A549 (cell line): ENCODE results near the gene GNG12. TPM values are rescaled to one million over a fixed set of nuclear protein-coding genes. Genes with fewer than 3 reads are reported as not detected.

Experiments used
- ATAC-seq, 2 experiments: fragments of 200-7000 bp in 1 of 2; fragments of >200 bp in 1 of 2; cut with Nextera tagmentation in 1 of 2; cut with Tn5 transposase in 1 of 2; 3 replicates each; pipeline versions ENCODE4 v1.8.0 to v1.9.1; 2018 to 2020; ENCODE audit warnings: mild to moderate bottlenecking in 1 of 2, moderate library complexity in 1 of 2
- CTCF ChIA-PET: fragments of 300-600 bp; sonication (Branson Sonifier 250); formaldehyde crosslinking; extraction: SDS; loops from one replicate; lab custom pipeline; 2021; ENCODE audit warnings: antibody characterized with exemption, inconsistent platforms; lab: Yijun Ruan, JAX
- POLR2A ChIA-PET: fragments of 350-600 bp; formaldehyde crosslinking; extraction: SDS; loops from one replicate; lab custom pipeline; 2021; ENCODE audit warnings: antibody characterized with exemption, inconsistent platforms; lab: Yijun Ruan, JAX
- DNase-seq, 2 experiments: peaks; one replicate each; pipeline versions ENCODE4 v3.0.0 to v3.0.0-alpha.2; 2011 to 2016; ENCODE audit warnings: low read depth in 1 of 2, low spot score in 1 of 2
- FAIRE-seq: peaks from 2 replicates; lab custom pipeline; 2011; peaks lifted over from hg19 to GRCh38; lab: Jason Lieb, UNC
- H3K27ac ChIP-seq, 2 experiments: fragments of >200 bp; sonication (Bioruptor Twin); formaldehyde crosslinking; 3 replicates each; pipeline ENCODE4 v1.5.1; 2016 to 2017
- H3K4me1 ChIP-seq: fragments of >200 bp; sonication (Bioruptor Twin); formaldehyde crosslinking; 3 replicates; pipeline ENCODE4 v1.6.1; 2016
- H3K4me2 ChIP-seq: fragments of >200 bp; sonication (Bioruptor Twin); formaldehyde crosslinking; 3 replicates; pipeline ENCODE4 v1.6.1; 2016
- H3K4me3 ChIP-seq: fragments of >200 bp; sonication (Bioruptor Twin); formaldehyde crosslinking; 3 replicates; pipeline ENCODE4 v1.5.1; 2016
- H3K9me3 ChIP-seq: fragments of >200 bp; sonication (Bioruptor Twin); formaldehyde crosslinking; 3 replicates; pipeline ENCODE4 v1.6.1; 2016
- BHLHE40 ChIP-seq: IDR thresholded peaks from 2 replicates; pipeline ENCODE4 v1.6.1; 2012; ENCODE audit warnings: low read depth, low read length, inconsistent platforms
- CBX8 ChIP-seq: fragments of 200-600 bp; sonication (generic); IDR thresholded peaks from 2 replicates; pipeline ENCODE4 v1.6.1; 2016
- CHD2 ChIP-seq: fragments of 150-350 bp; IDR thresholded peaks from 2 replicates; pipeline ENCODE4 v1.6.1; 2014; ENCODE audit warnings: low read length; ENCODE audit not compliant: partially characterized antibody
- CHD4 ChIP-seq: fragments of 200-600 bp; sonication (generic); IDR thresholded peaks from 2 replicates; pipeline ENCODE4 v1.6.1; 2016; ENCODE audit warnings: antibody characterized with exemption, mild to moderate bottlenecking, borderline replicate concordance
- EHMT2 ChIP-seq: fragments of 200-600 bp; sonication (generic); IDR thresholded peaks from 2 replicates; pipeline ENCODE4 v1.6.1; 2016; ENCODE audit warnings: antibody characterized with exemption, low read depth, mild to moderate bottlenecking, moderate library complexity
- FOSL2 ChIP-seq, 2 experiments: fragments of 450-650 bp in 1 of 2; fragments of >200 bp in 1 of 2; sonication (Bioruptor Twin) in 1 of 2; formaldehyde crosslinking; IDR thresholded peaks; 2 replicates each; pipeline versions ENCODE4 v1.5.0 to v1.6.1; 2016 to 2020; ENCODE audit warnings: mild to moderate bottlenecking in 1 of 2, moderate library complexity in 1 of 2
- GATA3 ChIP-seq: IDR thresholded peaks from 2 replicates; pipeline ENCODE4 v1.6.1; 2012; ENCODE audit warnings: borderline replicate concordance
- HOXA7 ChIP-seq: fragments of 250-450 bp; sonication (Bioruptor Pico); IDR thresholded peaks from 2 replicates; pipeline ENCODE4 v1.5.0; 2020; ENCODE audit warnings: mild to moderate bottlenecking, moderate library complexity
- HOXB13 ChIP-seq: fragments of 250-450 bp; sonication (Bioruptor Pico); IDR thresholded peaks from 2 replicates; pipeline ENCODE4 v1.5.0; 2020; ENCODE audit warnings: low read depth, mild to moderate bottlenecking, moderate library complexity
- JUNB ChIP-seq: fragments of >200 bp; sonication (Bioruptor Twin); formaldehyde crosslinking; IDR thresholded peaks from 2 replicates; pipeline ENCODE4 v1.6.1; 2016
- MYC ChIP-seq: IDR thresholded peaks from 2 replicates; pipeline ENCODE4 v1.6.1; 2012; ENCODE audit warnings: mild to moderate bottlenecking, inconsistent platforms, low read length, improper control_type of control experiment, borderline replicate concordance
- NFE2L2 ChIP-seq: fragments of 150-350 bp; conservative IDR thresholded peaks from 2 replicates; pipeline ENCODE4 v1.6.1; 2014; ENCODE audit warnings: low read length
- NR3C1 ChIP-seq: fragments of >200 bp; sonication (Bioruptor Twin); formaldehyde crosslinking; IDR thresholded peaks from 3 replicates; pipeline ENCODE4 v1.6.1; 2017
- POLR2A ChIP-seq: IDR thresholded peaks from 2 replicates; pipeline ENCODE4 v1.6.1; 2012; ENCODE audit warnings: mild to moderate bottlenecking, low read length
- POLR2AphosphoS2 ChIP-seq: conservative IDR thresholded peaks from 2 replicates; pipeline ENCODE4 v1.6.1; 2012; ENCODE audit warnings: low read length, improper control_type of control experiment, inconsistent platforms
- RAD21 ChIP-seq, 2 experiments: fragments of >200 bp in 1 of 2; sonication (Bioruptor Twin) in 1 of 2; formaldehyde crosslinking in 1 of 2; IDR thresholded peaks in 1 of 2; conservative IDR thresholded peaks in 1 of 2; 2 replicates in 1 of 2; 3 replicates in 1 of 2; pipeline ENCODE4 v1.6.1; 2012 to 2018; ENCODE audit warnings: inconsistent platforms in 1 of 2
- RARB ChIP-seq: fragments of 250-450 bp; sonication (Bioruptor Pico); IDR thresholded peaks from 2 replicates; pipeline ENCODE4 v1.8.0; 2021; ENCODE audit warnings: mild to moderate bottlenecking, moderate library complexity
- RNF2 ChIP-seq: fragments of 200-600 bp; sonication (generic); IDR thresholded peaks from 2 replicates; pipeline ENCODE4 v1.6.1; 2016; ENCODE audit warnings: low read depth, mild to moderate bottlenecking, antibody characterized with exemption, moderate library complexity, borderline replicate concordance
- ZC3H11A ChIP-seq: fragments of 450-650 bp; IDR thresholded peaks from 2 replicates; pipeline ENCODE4 v1.6.1; 2014; ENCODE audit warnings: antibody characterized with exemption, mild to moderate bottlenecking
- ZNF302 ChIP-seq: fragments of 250-450 bp; sonication (Bioruptor Pico); IDR thresholded peaks from 2 replicates; pipeline ENCODE4 v1.9.0; 2021; ENCODE audit warnings: inconsistent platforms, mild to moderate bottlenecking, moderate library complexity
- WGBS: methylation state at CpG from one replicate; pipeline ENCODE4 v1.1.6; 2017; ENCODE audit errors: missing lambda C conversion rate; 5-methylcytosine and 5-hydroxymethylcytosine counted together
- polyA plus RNA-seq, 4 experiments: library from polyadenylated mRNA; depleted of rRNA in 3 of 4; stranded (reverse); fragments of >200 nt; fragmentation: RNase III in 1 of 4; extraction: RNeasy Plus Mini Kit Qiagen cat#74134 plus additional on column Dnase treatment in 1 of 4; gene quantifications; 2 replicates in 3 of 4; 3 replicates in 1 of 4; pipeline ENCODE4 v1.2.3, GENCODE V29; 2011 to 2017
- TF ChIP-seq, protein P1 (sequence below): fragments of 150-350 bp; IDR thresholded peaks from 2 replicates; pipeline ENCODE4 v1.6.1; 2014; ENCODE audit warnings: low read depth, mild to moderate bottlenecking, low read length
- TF ChIP-seq, protein P2 (sequence below): fragments of 250-450 bp; sonication (Bioruptor Pico); IDR thresholded peaks from 2 replicates; pipeline ENCODE4 v1.5.0; 2020; ENCODE audit warnings: low read depth, mild to moderate bottlenecking, moderate library complexity
- TF ChIP-seq, protein P3 (sequence below): IDR thresholded peaks from 2 replicates; pipeline ENCODE4 v1.6.1; 2012; ENCODE audit warnings: low read depth, borderline replicate concordance
- TF ChIP-seq, protein P4 (sequence below): IDR thresholded peaks from 2 replicates; pipeline ENCODE4 v1.6.1; 2012
- TF ChIP-seq, protein P5 (sequence below): fragments of >200 bp; sonication (Bioruptor Twin); formaldehyde crosslinking; IDR thresholded peaks from 3 replicates; pipeline ENCODE4 v1.6.1; 2016

Gene GNG12
- polyA plus RNA-seq, 2 of the 4 experiments (the other 2 are of a cell fraction) = 91.8 to 132 TPM

DNA sequence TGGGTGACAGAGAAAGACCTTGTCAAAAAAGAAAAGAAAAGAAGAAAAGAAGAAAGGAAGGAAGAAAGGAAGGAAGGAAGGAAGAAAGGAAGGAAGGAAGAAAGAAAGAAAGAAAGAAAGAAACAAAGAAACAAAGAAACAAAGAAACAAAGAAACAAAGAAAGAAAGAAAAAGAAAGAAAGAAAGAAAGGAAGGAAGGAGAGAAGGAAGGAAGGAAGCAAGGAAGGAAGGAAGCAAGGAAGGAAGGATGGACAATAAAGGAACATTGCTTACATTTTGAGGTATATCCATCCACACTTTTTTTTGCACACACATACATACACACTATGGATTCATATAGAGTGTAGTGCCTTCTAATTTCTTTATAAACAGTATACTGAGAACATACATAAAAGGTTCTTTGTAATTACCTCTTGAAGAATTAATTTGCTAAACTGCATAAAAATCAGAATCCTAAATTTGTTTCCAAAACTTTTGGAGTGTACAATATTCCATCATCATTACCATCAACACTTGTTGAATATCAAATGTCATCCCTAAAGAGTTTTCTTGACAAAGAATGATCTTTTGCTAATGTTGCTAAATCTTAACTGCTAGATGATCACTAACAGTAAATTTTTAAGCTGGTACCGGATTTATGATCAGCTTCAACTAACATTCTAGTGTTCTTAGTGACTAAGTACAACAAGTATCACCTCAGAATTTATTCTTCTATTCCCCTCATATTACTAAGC lies 159.6 kb downstream of the GNG12 start:
- H3K4me2 ChIP-seq = no peak overlapping the region
- no peaks in the 10 kb centered on the region for H3K9me3 ChIP-seq
- H3K4me3 ChIP-seq = no peak overlapping the region
- FAIRE-seq = no peak
- ChIA-PET CTCF (interaction anchor here (1.1 to 1.6 kb wide), 4 partner anchors 13 to 112 kb away, joined by 3 to 5 read pairs (median 3); no protein-coding TSS in a partner anchor), POLR2A (interaction anchor here (2.1 kb wide), 1 partner anchor 11 kb away, joined by 8 read pairs; the partner anchor contains the start of gene GADD45A)
- H3K4me1 ChIP-seq = peaks cover 5% of the 10 kb centered on the region; the same call in 2 of the 3 replicates
- no peak overlapping the region for H3K27ac ChIP-seq
- TF ChIP-seq CHD2 (no peak), CHD4 (no peak), CBX8 (no peak), RARB (CRISPR knock-in tag) (no peak), RNF2 (no peak)
- TF ChIP-seq, protein P1, sequence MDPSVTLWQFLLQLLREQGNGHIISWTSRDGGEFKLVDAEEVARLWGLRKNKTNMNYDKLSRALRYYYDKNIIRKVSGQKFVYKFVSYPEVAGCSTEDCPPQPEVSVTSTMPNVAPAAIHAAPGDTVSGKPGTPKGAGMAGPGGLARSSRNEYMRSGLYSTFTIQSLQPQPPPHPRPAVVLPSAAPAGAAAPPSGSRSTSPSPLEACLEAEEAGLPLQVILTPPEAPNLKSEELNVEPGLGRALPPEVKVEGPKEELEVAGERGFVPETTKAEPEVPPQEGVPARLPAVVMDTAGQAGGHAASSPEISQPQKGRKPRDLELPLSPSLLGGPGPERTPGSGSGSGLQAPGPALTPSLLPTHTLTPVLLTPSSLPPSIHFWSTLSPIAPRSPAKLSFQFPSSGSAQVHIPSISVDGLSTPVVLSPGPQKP = no peak
- TF ChIP-seq, protein P2, sequence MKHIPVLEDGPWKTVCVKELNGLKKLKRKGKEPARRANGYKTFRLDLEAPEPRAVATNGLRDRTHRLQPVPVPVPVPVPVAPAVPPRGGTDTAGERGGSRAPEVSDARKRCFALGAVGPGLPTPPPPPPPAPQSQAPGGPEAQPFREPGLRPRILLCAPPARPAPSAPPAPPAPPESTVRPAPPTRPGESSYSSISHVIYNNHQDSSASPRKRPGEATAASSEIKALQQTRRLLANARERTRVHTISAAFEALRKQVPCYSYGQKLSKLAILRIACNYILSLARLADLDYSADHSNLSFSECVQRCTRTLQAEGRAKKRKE (CRISPR knock-in tag) = no peak
- TF ChIP-seq, protein P3, sequence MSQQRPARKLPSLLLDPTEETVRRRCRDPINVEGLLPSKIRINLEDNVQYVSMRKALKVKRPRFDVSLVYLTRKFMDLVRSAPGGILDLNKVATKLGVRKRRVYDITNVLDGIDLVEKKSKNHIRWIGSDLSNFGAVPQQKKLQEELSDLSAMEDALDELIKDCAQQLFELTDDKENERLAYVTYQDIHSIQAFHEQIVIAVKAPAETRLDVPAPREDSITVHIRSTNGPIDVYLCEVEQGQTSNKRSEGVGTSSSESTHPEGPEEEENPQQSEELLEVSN = no peak
- ATAC-seq = no peak
- DNase-seq = no peak
- WGBS = 86% methylated on average over 1 of the region's 1 CpG

DNA sequence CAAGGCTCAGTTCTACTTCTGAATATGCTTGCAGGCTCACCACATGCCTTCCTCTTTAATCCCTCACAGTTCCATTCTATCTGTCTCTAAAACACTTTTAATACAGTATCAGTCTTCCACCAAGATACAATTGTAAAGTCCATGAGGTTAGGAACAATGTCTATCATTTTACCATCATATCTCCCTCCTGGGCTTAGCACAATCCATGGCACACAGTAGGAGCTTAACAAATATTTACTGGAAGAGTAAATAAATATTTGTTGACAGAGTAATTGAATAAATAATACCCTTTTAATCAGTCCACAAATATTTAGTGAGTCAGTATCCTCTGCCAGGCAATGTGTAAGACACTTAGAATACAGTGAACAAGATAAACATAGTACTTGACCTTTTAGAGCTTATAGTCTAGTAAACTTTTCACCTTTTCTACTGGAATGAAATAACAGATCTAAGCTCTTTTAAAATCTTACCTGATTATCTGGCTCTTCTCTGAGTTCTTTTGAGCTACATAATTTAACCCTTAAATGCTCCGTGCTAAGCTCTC lies 160.9 kb downstream of the GNG12 start:
- 64% methylated on average over 1 of the region's 1 CpG for WGBS
- ChIA-PET POLR2A (no interaction called here), CTCF (no interaction called here)
- no peaks in the 10 kb centered on the region for H3K9me3 ChIP-seq
- H3K4me3 ChIP-seq = no peak overlapping the region
- FAIRE-seq (no peak), DNase-seq (no peak), ATAC-seq (no peak)
- no peak overlapping the region for H3K4me2 ChIP-seq
- H3K27ac ChIP-seq = no peak overlapping the region
- no peak for TF ChIP-seq RAD21 (conservative IDR thresholded peaks at IDR 0.05 in 1 of 2, IDR thresholded peaks at IDR 0.05 in 1 of 2)
- TF ChIP-seq EHMT2 = no peak
- TF ChIP-seq HOXA7 (CRISPR knock-in tag) = no peak
- TF ChIP-seq ZNF302 (CRISPR knock-in tag) = no peak
- H3K4me1 ChIP-seq = peaks cover 5% of the 10 kb centered on the region; the same call in 2 of the 3 replicates

DNA sequence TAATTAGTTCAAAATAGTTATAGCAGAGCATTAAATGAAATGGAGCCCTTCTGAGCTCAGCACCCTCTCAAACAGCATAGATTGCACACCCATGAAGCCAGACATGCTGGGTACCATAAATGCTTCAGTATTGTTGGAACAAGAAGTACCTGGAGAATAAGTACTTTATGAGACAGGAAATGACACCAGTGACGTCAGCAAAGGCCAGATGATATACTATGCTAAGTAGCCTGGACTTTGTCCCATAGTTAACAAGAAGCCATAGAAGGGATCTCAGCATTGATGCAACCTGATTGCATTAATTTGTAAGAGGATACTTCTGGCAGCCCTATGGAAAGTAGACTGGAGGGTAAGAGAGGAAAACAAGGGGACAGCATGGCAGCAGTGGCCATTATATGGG lies 164.6 kb downstream of the GNG12 start:
- no peak for ATAC-seq
- FAIRE-seq = no peak
- H3K9me3 ChIP-seq = no peaks in the 10 kb centered on the region
- H3K4me2 ChIP-seq = no peak overlapping the region
- 17% methylated on average over 1 of the region's 1 CpG for WGBS
- DNase-seq = no peak
- no peak overlapping the region for H3K4me3 ChIP-seq
- peaks cover 11% of the 10 kb centered on the region; the same call in 1 of the 3 replicates for H3K4me1 ChIP-seq
- TF ChIP-seq, protein P4, sequence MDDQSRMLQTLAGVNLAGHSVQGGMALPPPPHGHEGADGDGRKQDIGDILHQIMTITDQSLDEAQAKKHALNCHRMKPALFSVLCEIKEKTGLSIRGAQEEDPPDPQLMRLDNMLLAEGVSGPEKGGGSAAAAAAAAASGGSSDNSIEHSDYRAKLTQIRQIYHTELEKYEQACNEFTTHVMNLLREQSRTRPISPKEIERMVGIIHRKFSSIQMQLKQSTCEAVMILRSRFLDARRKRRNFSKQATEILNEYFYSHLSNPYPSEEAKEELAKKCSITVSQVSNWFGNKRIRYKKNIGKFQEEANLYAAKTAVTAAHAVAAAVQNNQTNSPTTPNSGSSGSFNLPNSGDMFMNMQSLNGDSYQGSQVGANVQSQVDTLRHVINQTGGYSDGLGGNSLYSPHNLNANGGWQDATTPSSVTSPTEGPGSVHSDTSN = no peak
- TF ChIP-seq MYC (no peak), JUNB (no peak), POLR2AphosphoS2 (no peak), NR3C1 (no peak), FOSL2 (IDR thresholded peaks at IDR 0.05) (no peak), FOSL2 (CRISPR knock-in tag; IDR thresholded peaks at IDR 0.05) (no peak), GATA3 (no peak), RAD21 (conservative IDR thresholded peaks at IDR 0.05 in 1 of 2, IDR thresholded peaks at IDR 0.05 in 1 of 2) (no peak), ZC3H11A (no peak), BHLHE40 (no peak), NFE2L2 (no peak), POLR2A (no peak), HOXB13 (CRISPR knock-in tag) (no peak)
- TF ChIP-seq, protein P2 (CRISPR knock-in tag) = no peak
- TF ChIP-seq, protein P5, sequence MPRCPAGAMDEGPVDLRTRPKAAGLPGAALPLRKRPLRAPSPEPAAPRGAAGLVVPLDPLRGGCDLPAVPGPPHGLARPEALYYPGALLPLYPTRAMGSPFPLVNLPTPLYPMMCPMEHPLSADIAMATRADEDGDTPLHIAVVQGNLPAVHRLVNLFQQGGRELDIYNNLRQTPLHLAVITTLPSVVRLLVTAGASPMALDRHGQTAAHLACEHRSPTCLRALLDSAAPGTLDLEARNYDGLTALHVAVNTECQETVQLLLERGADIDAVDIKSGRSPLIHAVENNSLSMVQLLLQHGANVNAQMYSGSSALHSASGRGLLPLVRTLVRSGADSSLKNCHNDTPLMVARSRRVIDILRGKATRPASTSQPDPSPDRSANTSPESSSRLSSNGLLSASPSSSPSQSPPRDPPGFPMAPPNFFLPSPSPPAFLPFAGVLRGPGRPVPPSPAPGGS = no peak
- TF ChIP-seq, all 56 proteins: peak for 0
- ChIA-PET CTCF (interaction anchor here (1.0 to 3.0 kb wide), 2 partner anchors 107 to 133 kb away, joined by 3 to 8 read pairs; no protein-coding TSS in a partner anchor), POLR2A (interaction anchor here (1.0 kb wide), 1 partner anchor 16 kb away, joined by 5 read pairs; the partner anchor contains the start of gene GADD45A)
- no peak overlapping the region; a peak in 1 of 6 replicates for H3K27ac ChIP-seq
